A673 (cell line): ENCODE data around the gene LRRIQ4.

ENCODE experiments used
- CTCF ChIP-seq: fragments of 300-800, 200-600 bp; sonication (generic); conservative IDR thresholded peaks from 2 replicates; pipeline ENCODE4 v1.5.1; 2017; ENCODE audit warnings: low read depth, mild to moderate bottlenecking, antibody characterized with exemption, low read length, moderate library complexity, mixed read lengths
- EZH2 ChIP-seq: fragments of 200-600 bp; sonication (generic); IDR thresholded peaks from 2 replicates; pipeline ENCODE4 v1.6.1; 2017; ENCODE audit warnings: borderline replicate concordance, low read depth, mild to moderate bottlenecking, mixed read lengths, antibody characterized with exemption, low read length; ENCODE audit not compliant: poor library complexity, severe bottlenecking

- no peak for TF ChIP-seq CTCF
- TF ChIP-seq EZH2, result no peak
These were observed 68.0 kb downstream of the LRRIQ4 start for GRCh38 chr3:169880576-169881250.
